Subcutaneous abdominal adipose tissue (tissue), 5 donors: ENCODE data around the gene LRRC7.

ENCODE experiments used
- H3K27ac ChIP-seq: one replicate; pipeline ENCODE4 v1.7.0; 2013; ENCODE audit warnings: low read depth, mild to moderate bottlenecking, inconsistent platforms, low read length, moderate library complexity
- H3K27me3 ChIP-seq, 5 donors: one replicate each; pipeline ENCODE4 v1.7.0; 2013; ENCODE audit warnings: low read length in 5 of 5, inconsistent platforms in 1 of 5; ENCODE audit not compliant: control insufficient read depth in 5 of 5, insufficient read depth in 4 of 5
- H3K36me3 ChIP-seq, 5 donors: one replicate each; pipeline ENCODE4 v1.7.0; 2013; ENCODE audit warnings: low read length in 5 of 5; ENCODE audit not compliant: control insufficient read depth in 5 of 5, insufficient read depth in 5 of 5
- H3K4me1 ChIP-seq, 5 donors: one replicate each; pipeline ENCODE4 v1.7.0; 2013; ENCODE audit warnings: low read length in 5 of 5, mild to moderate bottlenecking in 3 of 5, moderate library complexity in 1 of 5; ENCODE audit not compliant: control insufficient read depth in 5 of 5, insufficient read depth in 5 of 5
- H3K4me3 ChIP-seq, 5 donors: one replicate each; pipeline ENCODE4 v1.7.0; 2013; ENCODE audit warnings: low read length in 5 of 5, low read depth in 1 of 5
- H3K9ac ChIP-seq, 5 donors: one replicate each; pipeline ENCODE4 v1.7.0; 2013; ENCODE audit warnings: low read length in 5 of 5, mild to moderate bottlenecking in 4 of 5, moderate library complexity in 3 of 5
- H3K9me3 ChIP-seq, 5 donors: one replicate each; pipeline ENCODE4 v1.7.0; 2013; ENCODE audit warnings: low read length in 5 of 5; ENCODE audit not compliant: control insufficient read depth in 5 of 5
- donor health status: healthy.
- donor health status: healthy.
- donor health status: healthy.
- donor health status: healthy.
- donor health status: healthy.

The LRRC7 gene

DNA sequence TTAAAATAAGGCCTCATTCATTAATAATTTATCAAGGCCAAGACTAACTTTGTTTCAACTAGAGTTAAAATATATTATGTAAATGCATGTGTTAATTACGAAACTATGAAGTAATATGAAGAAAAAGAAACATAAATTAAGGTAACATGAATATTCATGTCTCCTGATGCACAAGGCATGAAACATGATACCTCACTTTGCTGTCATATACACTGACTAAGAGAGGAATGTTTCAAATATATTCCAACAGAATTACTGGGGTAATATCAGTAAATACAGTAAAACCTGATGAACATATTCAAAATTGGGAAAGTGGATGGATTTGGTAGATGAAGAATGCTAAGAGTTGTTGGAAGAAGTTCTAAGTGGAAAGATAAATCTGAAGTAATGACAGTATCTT, 274.6 kb downstream of the LRRC7 start:
- Histone ChIP-seq H3K9ac (no peak overlapping the region), H3K27ac (no peak overlapping the region), H3K4me3 (no peak overlapping the region), H3K27me3 (no peaks in the 10 kb centered on the region), H3K4me1 (no peaks in the 10 kb centered on the region), H3K36me3 (no peaks in the 10 kb centered on the region), H3K9me3 (no peaks in the 10 kb centered on the region)

- H3K36me3 ChIP-seq, result no peaks in the 10 kb centered on the region
- no peaks in the 10 kb centered on the region for H3K9me3 ChIP-seq
- H3K9ac ChIP-seq, result no peak overlapping the region
- H3K4me1 ChIP-seq, result no peaks in the 10 kb centered on the region
- no peaks in the 10 kb centered on the region for H3K27me3 ChIP-seq
- no peak overlapping the region for H3K27ac ChIP-seq
- no peak overlapping the region for H3K4me3 ChIP-seq
Observed at GRCh38 chr1:69845655-69846054, 277.9 kb downstream of the LRRC7 start.

DNA sequence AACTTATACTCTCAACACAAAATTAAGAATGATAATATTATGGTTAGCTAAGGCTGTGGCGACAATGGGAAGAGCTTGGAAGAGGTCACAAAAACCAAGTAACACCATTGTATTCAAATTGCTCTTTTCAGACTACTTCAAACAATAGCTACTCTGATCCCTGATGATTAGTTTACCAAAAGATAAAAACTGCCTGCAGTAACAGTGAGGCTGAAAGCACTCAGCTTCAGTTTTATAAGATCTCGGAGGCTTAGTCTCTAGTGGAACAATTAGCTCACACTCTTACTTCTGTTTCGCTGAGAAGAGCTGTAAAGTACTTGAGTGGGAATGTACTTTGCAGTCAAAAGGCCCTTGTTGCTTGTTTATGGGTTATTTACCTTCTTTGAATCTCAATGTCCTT, 278.5 kb downstream of the LRRC7 start:
- no peaks in the 10 kb centered on the region for H3K36me3 ChIP-seq
- no peaks in the 10 kb centered on the region for H3K4me1 ChIP-seq
- no peaks in the 10 kb centered on the region for H3K27me3 ChIP-seq
- no peak overlapping the region for H3K9ac ChIP-seq
- H3K4me3 ChIP-seq, result no peak overlapping the region
- H3K9me3 ChIP-seq, result no peaks in the 10 kb centered on the region
- no peak overlapping the region for H3K27ac ChIP-seq

- Histone ChIP-seq H3K36me3 (no peaks in the 10 kb centered on the region), H3K9ac (no peak overlapping the region), H3K27ac (no peak overlapping the region), H3K9me3 (no peaks in the 10 kb centered on the region), H3K27me3 (no peaks in the 10 kb centered on the region), H3K4me3 (no peak overlapping the region), H3K4me1 (no peaks in the 10 kb centered on the region)
Observed at GRCh38 chr1:69847670-69848069, 279.9 kb downstream of the LRRC7 start.

- Histone ChIP-seq H3K36me3 (no peaks in the 10 kb centered on the region), H3K4me3 (no peak overlapping the region), H3K27me3 (no peaks in the 10 kb centered on the region), H3K9me3 (no peaks in the 10 kb centered on the region), H3K27ac (no peak overlapping the region), H3K4me1 (no peaks in the 10 kb centered on the region), H3K9ac (no peak overlapping the region)
Observed at GRCh38 chr1:69852151-69852550, 284.4 kb downstream of the LRRC7 start.

GRCh38 chr1:69852706-69853105, 285.0 kb downstream of the LRRC7 start:
- Histone ChIP-seq H3K9ac (no peak overlapping the region), H3K27me3 (no peaks in the 10 kb centered on the region), H3K4me3 (no peak overlapping the region), H3K27ac (no peak overlapping the region), H3K36me3 (no peaks in the 10 kb centered on the region), H3K4me1 (no peaks in the 10 kb centered on the region), H3K9me3 (no peaks in the 10 kb centered on the region)

DNA sequence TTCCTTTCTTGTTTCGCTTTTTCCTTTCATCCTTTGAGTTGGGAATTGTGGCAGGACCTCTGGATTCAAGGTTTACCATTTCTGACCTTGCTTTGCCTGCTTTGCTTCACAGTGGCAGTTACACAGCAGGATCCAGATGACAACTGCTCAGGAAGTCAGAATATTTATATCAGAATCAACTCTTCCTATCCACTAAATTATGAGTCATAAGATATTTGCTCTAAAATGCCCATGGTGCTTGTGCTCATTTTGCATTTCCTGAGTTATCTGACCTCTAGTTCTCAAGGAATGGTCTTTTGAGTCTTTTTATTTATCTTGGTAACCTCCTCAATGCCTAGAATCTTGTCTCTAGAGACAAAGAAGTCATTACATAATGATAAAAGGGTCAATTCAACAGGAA, 290.8 kb downstream of the LRRC7 start:
- no peak overlapping the region for H3K4me3 ChIP-seq
- no peaks in the 10 kb centered on the region for H3K36me3 ChIP-seq
- no peak overlapping the region for H3K9ac ChIP-seq
- no peaks in the 10 kb centered on the region for H3K4me1 ChIP-seq
- no peaks in the 10 kb centered on the region for H3K9me3 ChIP-seq
- no peaks in the 10 kb centered on the region for H3K27me3 ChIP-seq
- no peak overlapping the region for H3K27ac ChIP-seq

DNA sequence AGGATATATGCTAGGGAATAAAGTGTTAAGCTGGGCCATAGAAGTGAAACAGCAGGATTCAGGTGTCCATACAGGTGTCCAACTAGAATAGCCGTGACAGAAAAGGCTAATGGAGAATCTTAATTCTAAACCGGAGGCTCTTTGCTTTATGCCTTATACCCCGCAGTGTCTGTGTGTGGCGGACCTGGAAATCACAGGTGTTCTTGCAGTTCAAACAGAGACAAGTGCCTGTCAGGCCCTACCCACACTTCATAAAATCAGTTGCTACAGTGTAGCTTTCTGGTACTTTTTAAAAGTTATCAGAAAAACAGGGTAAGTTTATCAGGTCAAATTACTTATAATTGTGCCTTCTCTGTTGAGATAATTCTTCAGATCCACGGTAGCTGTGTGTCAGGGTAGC, 293.9 kb downstream of the LRRC7 start:
- Histone ChIP-seq H3K27me3 (no peaks in the 10 kb centered on the region), H3K4me1 (no peaks in the 10 kb centered on the region), H3K9me3 (no peaks in the 10 kb centered on the region), H3K4me3 (no peak overlapping the region), H3K36me3 (no peaks in the 10 kb centered on the region), H3K27ac (no peak overlapping the region), H3K9ac (no peak overlapping the region)

DNA sequence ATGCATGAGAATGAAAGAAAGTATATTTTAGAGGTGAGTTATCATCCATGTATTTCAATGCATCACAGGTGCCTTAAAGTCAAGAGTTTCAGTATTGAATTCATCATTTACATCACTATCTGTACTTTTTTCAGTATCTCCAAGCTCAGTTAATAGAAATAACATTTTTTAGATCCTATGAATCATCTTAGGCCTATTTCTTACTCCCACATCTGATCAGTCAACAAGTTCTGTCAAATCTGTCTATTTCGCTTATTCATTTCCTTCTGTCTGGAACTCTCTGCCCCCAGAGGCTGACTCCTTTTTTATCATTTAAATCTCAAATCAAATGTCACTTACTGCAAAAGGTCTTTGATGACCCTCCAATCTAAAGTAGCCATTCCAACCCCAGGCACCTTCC, 295.2 kb downstream of the LRRC7 start:
- Histone ChIP-seq H3K4me1 (no peaks in the 10 kb centered on the region), H3K36me3 (no peaks in the 10 kb centered on the region), H3K9me3 (no peaks in the 10 kb centered on the region), H3K27me3 (no peaks in the 10 kb centered on the region), H3K27ac (no peak overlapping the region), H3K9ac (no peak overlapping the region), H3K4me3 (no peak overlapping the region)

DNA sequence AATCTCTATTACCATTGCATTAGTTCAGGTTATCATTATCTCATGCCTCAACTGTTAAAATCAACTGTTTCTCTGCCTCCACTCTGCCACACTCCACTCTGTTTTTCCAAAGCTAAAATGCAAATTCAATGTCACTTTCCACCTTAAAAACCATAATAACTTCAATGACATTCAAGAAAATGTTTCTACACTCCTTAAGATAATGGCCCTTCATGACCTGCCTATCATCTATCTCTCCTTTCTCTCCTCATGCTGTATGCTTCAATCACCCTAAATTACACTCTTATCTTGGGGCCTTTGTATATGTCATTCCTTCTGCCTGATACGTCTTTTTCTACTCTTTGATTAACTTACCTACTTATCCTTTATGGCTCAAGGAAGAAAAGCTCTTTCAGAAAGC, 296.0 kb downstream of the LRRC7 start:
- Histone ChIP-seq H3K4me3 (no peak overlapping the region), H3K9ac (no peak overlapping the region)

DNA sequence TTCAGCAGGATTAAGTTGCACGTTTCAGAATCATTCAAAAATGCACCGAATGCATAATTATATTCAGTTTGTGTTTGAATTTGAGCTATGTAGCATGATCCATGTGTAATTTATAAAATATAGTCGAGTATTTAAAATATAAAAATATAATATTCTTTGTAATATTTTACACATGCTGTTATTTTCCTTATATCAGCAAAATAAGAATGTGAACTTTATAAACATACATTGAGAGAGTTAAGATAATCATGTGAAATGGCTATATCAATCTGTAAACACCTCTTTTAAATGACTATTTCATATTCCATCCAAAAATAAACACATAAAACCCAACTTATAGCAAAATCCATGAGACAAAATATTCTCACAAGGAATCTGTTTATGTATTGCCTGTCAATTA, 303.7 kb downstream of the LRRC7 start:
- Histone ChIP-seq H3K9me3 (no peaks in the 10 kb centered on the region), H3K9ac (no peak overlapping the region), H3K4me1 (no peaks in the 10 kb centered on the region), H3K27ac (no peak overlapping the region), H3K36me3 (no peaks in the 10 kb centered on the region), H3K27me3 (no peaks in the 10 kb centered on the region), H3K4me3 (no peak overlapping the region)

More for the DNA sequence above, 296.0 kb downstream of the LRRC7 start:
- H3K27me3 ChIP-seq, result no peaks in the 10 kb centered on the region
- no peaks in the 10 kb centered on the region for H3K36me3 ChIP-seq
- no peaks in the 10 kb centered on the region for H3K9me3 ChIP-seq
- H3K27ac ChIP-seq, result no peak overlapping the region
- no peaks in the 10 kb centered on the region for H3K4me1 ChIP-seq
